HG02840 (cell line): Measurements from ENCODE around the gene ADCY2.

Source experiments
- ATAC-seq: cut with Tn5 transposase; IDR thresholded peaks from one replicate; pipeline ENCODE4 v1.9.1; 2021; ENCODE audit warnings: mild to moderate bottlenecking, moderate library complexity, moderate number of reproducible peaks; ENCODE audit not compliant: unreplicated experiment, low FRiP score

The ADCY2 gene

GRCh38 chr5:7878381-7878873, 482.5 kb downstream of the ADCY2 start:
- peak; percentile 97 for ATAC-seq
